HepG2 (cell line): ENCODE data around the gene ZDHHC24. TPM values are rescaled to one million over a fixed set of nuclear protein-coding genes. Genes with fewer than 3 reads are reported as not detected.

Source experiments
- AFF4 ChIP-seq: sonication (generic); formaldehyde crosslinking; IDR thresholded peaks from 2 replicates; pipeline ENCODE4 v1.4.0; 2020; ENCODE audit warnings: missing genetic modification reagents
- CBX2 ChIP-seq, 2 experiments: fragments of 200-600 bp in 1 of 2; sonication (generic); formaldehyde crosslinking in 1 of 2; IDR thresholded peaks; 2 replicates each; pipeline versions ENCODE4 v1.7.0 to v1.8.1; 2018 to 2022; ENCODE audit warnings: low read depth in 2 of 2, low read length in 1 of 2, mild to moderate bottlenecking in 1 of 2, missing genetic modification reagents in 1 of 2
- CREB1 ChIP-seq, 2 experiments: fragments of 450-650 bp in 1 of 2; IDR thresholded peaks; 2 replicates each; pipeline ENCODE4 v1.6.1; 2016 to 2017; ENCODE audit warnings: control low read depth in 1 of 2, mild to moderate bottlenecking in 1 of 2, missing compliant biosample characterization in 1 of 2, missing genetic modification characterization in 1 of 2
- FOXP1 ChIP-seq, 2 experiments: fragments of 450-650 bp in 1 of 2; IDR thresholded peaks; 2 replicates each; pipeline ENCODE4 v1.6.1; 2017 to 2018; ENCODE audit warnings: antibody characterized with exemption in 1 of 2
- HDAC6 ChIP-seq: fragments of 200-600 bp; sonication (generic); IDR thresholded peaks from 2 replicates; pipeline ENCODE4 v1.7.0; 2017; ENCODE audit warnings: mild to moderate bottlenecking, antibody characterized with exemption, low read length, low read depth
- MLLT10 ChIP-seq: sonication (generic); formaldehyde crosslinking; IDR thresholded peaks from 2 replicates; pipeline ENCODE4 v1.4.0; 2020; ENCODE audit warnings: missing genetic modification reagents
- PAXIP1 ChIP-seq: sonication (generic); formaldehyde crosslinking; conservative IDR thresholded peaks from 2 replicates; pipeline ENCODE4 v1.4.0; 2020; ENCODE audit warnings: mild to moderate bottlenecking, missing genetic modification reagents, moderate library complexity
- POLR2G ChIP-seq: fragments of 200-400 bp; formaldehyde crosslinking; IDR thresholded peaks from 2 replicates; pipeline ENCODE4 v1.6.1; 2018; ENCODE audit warnings: mild to moderate bottlenecking, low read depth, low read length, moderate library complexity
- REXO4 ChIP-seq: sonication (generic); formaldehyde crosslinking; IDR thresholded peaks from 2 replicates; pipeline ENCODE4 v1.8.0; 2022; ENCODE audit warnings: missing genetic modification reagents, mild to moderate bottlenecking, borderline replicate concordance
- SUZ12 ChIP-seq: fragments of 150-350 bp; IDR thresholded peaks from 2 replicates; pipeline ENCODE4 v1.6.1; 2014; ENCODE audit warnings: low read depth, low read length
- ZKSCAN1 ChIP-seq: fragments of 150-350 bp; IDR thresholded peaks from 2 replicates; pipeline ENCODE4 v1.6.1; 2014; ENCODE audit warnings: low read length
- ZNF501 ChIP-seq: sonication (generic); formaldehyde crosslinking; IDR thresholded peaks from 2 replicates; pipeline ENCODE4 v1.5.1; 2020; ENCODE audit warnings: mild to moderate bottlenecking, moderate library complexity, missing genetic modification reagents
- ZNF563 ChIP-seq: sonication (generic); formaldehyde crosslinking; IDR thresholded peaks from 2 replicates; pipeline ENCODE4 v1.8.0; 2022; ENCODE audit warnings: mild to moderate bottlenecking, moderate library complexity, missing genetic modification reagents
- ZNF629 ChIP-seq: sonication (generic); formaldehyde crosslinking; conservative IDR thresholded peaks from 2 replicates; pipeline ENCODE4 v1.5.0; 2020; ENCODE audit warnings: missing genetic modification reagents
- polyA plus RNA-seq, 8 experiments: library from polyadenylated mRNA; depleted of rRNA in 3 of 8; stranded (reverse) in 7 of 8; unstranded in 1 of 8; fragments of >200 nt; fragmentation: Illumina TruSeq in 4 of 8; extraction: Trizol in 4 of 8; gene quantifications; 2 replicates each; pipeline versions ENCODE4 v1.2.1 to v1.2.3, GENCODE V29; 2011 to 2016; ENCODE audit warnings: low read depth in 4 of 8, missing spikeins in 1 of 8, mixed read lengths in 1 of 8; ENCODE audit not compliant: insufficient read depth in 1 of 8
- total RNA-seq, 5 experiments: library from RNA; depleted of rRNA; stranded (reverse); fragments of >200 nt; fragmentation: Illumina TruSeq; extraction: Trizol; gene quantifications; 2 replicates each; pipeline ENCODE4 v1.2.3, GENCODE V29; 2016; ENCODE audit warnings: low read depth in 1 of 5
- TF ChIP-seq, protein P1 (sequence below), 2 experiments: sonication (generic) in 1 of 2; formaldehyde crosslinking in 1 of 2; IDR thresholded peaks; 2 replicates each; pipeline versions ENCODE4 v1.4.0 to v1.6.1; 2018 to 2020; ENCODE audit warnings: missing genetic modification reagents in 2 of 2, borderline replicate concordance in 1 of 2, low read depth in 1 of 2, mild to moderate bottlenecking in 1 of 2, missing biosample characterization in 1 of 2

The ZDHHC24 gene
- total and polyA plus RNA-seq, 2 of the 13 experiments (the other 11 are each of a cell fraction or from before 2014, with no cell fraction given), result 4.3 TPM

GRCh38 chr11:66510271-66510989 is 35.4 kb downstream of the ZDHHC24 start, which contains the start of gene BBS1 (continued):
- 0 out of 2 replicates have a peak, but pooled peaks have one; percentile 17 for TF ChIP-seq PAXIP1 (CRISPR knock-in tag)
- TF ChIP-seq, protein P1, sequence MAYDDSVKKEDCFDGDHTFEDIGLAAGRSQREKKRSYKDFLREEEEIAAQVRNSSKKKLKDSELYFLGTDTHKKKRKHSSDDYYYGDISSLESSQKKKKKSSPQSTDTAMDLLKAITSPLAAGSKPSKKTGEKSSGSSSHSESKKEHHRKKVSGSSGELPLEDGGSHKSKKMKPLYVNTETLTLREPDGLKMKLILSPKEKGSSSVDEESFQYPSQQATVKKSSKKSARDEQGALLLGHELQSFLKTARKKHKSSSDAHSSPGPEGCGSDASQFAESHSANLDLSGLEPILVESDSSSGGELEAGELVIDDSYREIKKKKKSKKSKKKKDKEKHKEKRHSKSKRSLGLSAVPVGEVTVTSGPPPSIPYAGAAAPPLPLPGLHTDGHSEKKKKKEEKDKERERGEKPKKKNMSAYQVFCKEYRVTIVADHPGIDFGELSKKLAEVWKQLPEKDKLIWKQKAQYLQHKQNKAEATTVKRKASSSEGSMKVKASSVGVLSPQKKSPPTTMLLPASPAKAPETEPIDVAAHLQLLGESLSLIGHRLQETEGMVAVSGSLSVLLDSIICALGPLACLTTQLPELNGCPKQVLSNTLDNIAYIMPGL (CRISPR knock-in tag; IDR thresholded peaks at IDR 0.05; ENCODE audit: borderline replicate concordance in 1 of 2, low read depth in 1 of 2), result peak in 1 of 2 experiments; percentile 73; a peak in 3 of 4 replicates
- TF ChIP-seq FOXP1 (IDR thresholded peaks at IDR 0.05), result no peak
- peak; percentile 40; the same call in 1 of the 2 replicates for TF ChIP-seq FOXP1 (CRISPR knock-in tag; IDR thresholded peaks at IDR 0.05)
- no peak for TF ChIP-seq AFF4 (CRISPR knock-in tag)
- no peak for TF ChIP-seq SUZ12
- no peak for TF ChIP-seq CBX2 (IDR thresholded peaks at IDR 0.05; ENCODE audit: low read depth, low read length)
- no peak for TF ChIP-seq CBX2 (CRISPR knock-in tag; IDR thresholded peaks at IDR 0.05; ENCODE audit: low read depth)
- TF ChIP-seq HDAC6, result no peak
- TF ChIP-seq POLR2G, result peak; percentile 84
- no peak for TF ChIP-seq MLLT10 (CRISPR knock-in tag)
- 0 out of 2 replicates have a peak, but pooled peaks have one; percentile 29 for TF ChIP-seq ZNF629 (CRISPR knock-in tag)
- TF ChIP-seq ZKSCAN1, result peak; percentile 48; the same call in 1 of the 2 replicates
- TF ChIP-seq ZNF563, result no peak
- TF ChIP-seq REXO4 (CRISPR knock-in tag), result no peak
- TF ChIP-seq ZNF501 (CRISPR knock-in tag), result peak; percentile 94
- TF ChIP-seq CREB1 (IDR thresholded peaks at IDR 0.05), result no peak
- no peak for TF ChIP-seq CREB1 (CRISPR knock-in tag; IDR thresholded peaks at IDR 0.05)
